Stimulated activated naive CD8-positive, alpha-beta T cell treated with anti-CD3 and anti-CD28 coated beads, Interleukin-15, Interleukin-2, amounts not matched to agents 100 U/mL and 50 U/mL, for 24 hours (primary cell): ENCODE data around the gene CAMK2G.
"Not testable (repeated sequence)": the region's sequence is repeated elsewhere in the genome, so short reads cannot be mapped to it uniquely, and the experiment has no call there.

Source experiments
- ATAC-seq: fragments of 150-1000 bp; cut with Tn5 transposase; one replicate; pipeline ENCODE4 v1.10.0; 2021
- DNase-seq: peaks from one replicate; pipeline ENCODE4 v3.0.0; 2021

The CAMK2G gene

DNA sequence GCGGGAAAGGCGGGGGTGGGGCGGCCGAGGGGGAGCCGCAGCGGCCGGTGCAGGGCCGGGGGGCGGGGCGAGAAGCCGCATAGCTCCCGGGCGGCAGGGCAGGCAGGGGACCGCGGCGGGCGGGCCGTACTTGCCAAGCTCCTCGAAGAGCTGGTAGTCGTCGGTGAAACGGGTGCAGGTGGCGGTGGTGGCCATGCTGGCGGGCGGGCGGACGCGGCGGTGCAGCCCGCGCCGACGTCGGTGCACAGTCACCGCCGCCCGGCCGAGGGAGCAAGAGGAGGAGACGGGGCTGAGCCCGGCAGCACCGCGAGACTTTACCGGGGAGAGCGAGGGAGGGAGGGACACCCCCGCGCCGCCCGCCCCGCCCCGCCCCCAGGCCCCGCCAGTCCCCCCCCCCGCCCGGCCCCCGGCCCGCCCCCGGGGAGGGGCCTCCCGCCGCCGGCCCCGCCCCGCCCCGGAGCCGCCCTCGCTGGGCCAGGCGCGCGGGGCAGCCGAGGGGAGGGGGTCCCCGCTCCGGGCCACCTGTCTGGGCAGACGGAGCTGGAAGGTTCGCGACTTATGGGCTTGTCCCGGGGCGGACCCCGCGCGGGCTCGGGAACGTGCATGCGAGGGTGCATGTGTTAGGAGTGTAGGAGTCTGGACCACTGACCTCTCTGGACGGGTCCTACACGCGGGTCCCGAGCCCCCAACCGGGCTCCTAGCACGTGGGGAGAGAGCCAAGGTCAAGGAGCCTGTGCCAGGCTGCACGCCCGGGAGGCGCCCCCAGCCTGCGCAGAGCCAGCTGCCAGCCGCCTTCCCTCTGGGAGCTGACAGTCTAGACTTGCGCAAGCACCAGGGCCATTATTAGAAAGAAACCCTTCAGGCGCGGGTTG lies at the start of gene CAMK2G:
Gene CAMK2G, minus strand, starts transcription at position 289 of the 872 bp plus-strand sequence. Its CDS starts 94 bp downstream, at position 195.
- DNase-seq (peak; percentile 83), ATAC-seq (peak; percentile 78)

DNA sequence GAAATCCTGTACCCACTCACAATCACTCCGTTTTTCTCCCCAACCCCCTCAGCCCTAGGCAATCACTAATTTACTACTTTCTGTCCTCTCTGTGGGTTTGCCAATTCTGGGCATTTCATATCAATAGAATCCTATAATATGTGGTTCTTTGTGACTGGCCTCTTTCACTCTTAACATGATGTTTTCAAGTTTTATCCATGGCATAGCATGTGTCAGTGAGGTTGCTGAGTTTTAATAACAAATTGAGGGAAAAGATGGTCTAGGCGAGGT lies 48.4 kb upstream of the CAMK2G start:
- ATAC-seq, result no peak

DNA sequence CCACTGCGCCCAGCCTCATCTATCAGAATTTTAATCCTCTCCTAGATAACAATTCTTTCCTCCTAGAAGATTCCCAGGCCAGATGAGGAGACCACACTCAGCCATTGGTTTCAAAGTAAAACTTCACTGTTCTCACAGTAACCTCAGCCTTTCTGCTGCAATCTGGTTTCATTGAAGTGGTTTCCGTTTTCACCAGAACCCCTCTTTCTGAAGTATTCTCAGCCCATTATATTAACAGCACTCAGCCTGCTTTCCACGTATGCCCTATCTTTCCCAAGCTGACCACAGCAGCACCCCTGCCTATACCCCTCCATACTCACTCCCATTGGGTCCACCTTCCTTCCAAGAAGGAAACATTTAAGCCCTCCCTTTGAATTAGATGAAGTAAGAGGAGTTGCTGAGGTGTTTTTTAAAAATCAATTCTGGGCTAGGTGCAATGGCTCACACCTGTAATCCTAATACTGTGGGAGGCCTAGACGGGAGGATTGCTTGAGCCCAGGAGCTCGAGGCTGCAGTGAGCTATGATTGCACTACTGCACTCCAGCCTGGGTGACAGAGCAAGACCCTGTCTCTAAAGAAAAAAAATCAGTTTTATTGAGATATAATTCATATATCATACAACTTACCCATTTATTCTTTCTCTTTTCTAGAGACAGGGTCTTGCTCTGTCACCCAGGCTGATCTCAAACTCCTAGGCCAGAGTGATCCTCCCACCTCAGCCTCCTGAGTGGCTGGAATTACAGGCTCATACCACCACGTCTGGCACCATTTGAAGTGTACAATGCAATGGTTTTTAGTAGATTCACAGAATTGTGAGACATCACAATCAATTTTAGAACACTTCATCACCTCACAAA lies 47.9 kb upstream of the CAMK2G start:
- DNase-seq (no peak), ATAC-seq (peak; percentile 59)

More for the DNA sequence above, 48.4 kb upstream of the CAMK2G start:
- no peak for DNase-seq

GRCh38 chr10:73920089-73920488 lies 45.7 kb upstream of the CAMK2G start:
- no peak for DNase-seq
- ATAC-seq, result no peak

GRCh38 chr10:73919481-73919880 lies 45.1 kb upstream of the CAMK2G start:
- not testable (repeated sequence) for ATAC-seq, DNase-seq

DNA sequence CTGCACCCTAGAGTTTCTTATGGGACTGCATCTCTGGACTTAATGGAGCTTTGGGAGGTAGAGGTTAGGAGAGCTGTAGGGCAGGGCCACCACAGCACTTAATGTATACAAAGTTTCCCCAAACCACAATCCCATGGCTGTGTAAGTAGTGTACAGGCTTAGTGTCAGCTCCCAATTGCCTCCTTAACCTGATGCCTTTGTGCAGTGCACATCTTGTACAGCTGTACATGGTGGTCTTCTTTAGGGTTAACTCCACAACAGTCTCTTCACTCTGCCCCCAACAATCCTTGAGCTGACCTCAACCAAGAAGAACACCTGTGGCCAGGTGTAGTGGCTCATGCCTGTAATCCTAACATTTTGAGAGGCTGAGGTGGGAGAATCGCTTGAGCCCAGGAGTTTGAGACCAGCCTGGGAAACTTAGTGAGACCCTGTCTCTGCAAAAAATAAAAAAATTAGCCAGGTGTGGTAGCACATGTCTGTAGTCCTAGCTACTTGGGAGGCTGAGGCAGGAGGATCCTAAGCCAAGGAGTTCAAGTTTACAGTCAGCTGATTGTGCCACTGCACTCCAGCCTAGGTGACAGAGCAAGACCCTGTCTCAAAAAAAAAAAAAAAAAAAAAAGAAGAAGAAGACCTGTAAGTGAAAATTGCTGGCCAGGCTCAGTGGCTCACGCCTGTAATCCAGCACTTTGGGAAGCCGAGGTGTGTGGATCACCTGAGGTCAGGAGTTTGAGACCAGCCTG lies 43.4 kb upstream of the CAMK2G start:
- no peak for ATAC-seq

GRCh38 chr10:73916761-73917470 lies 42.6 kb upstream of the CAMK2G start:
- no peak for ATAC-seq
- DNase-seq, result no peak

More for the DNA sequence above, 43.4 kb upstream of the CAMK2G start:
- DNase-seq, result no peak

DNA sequence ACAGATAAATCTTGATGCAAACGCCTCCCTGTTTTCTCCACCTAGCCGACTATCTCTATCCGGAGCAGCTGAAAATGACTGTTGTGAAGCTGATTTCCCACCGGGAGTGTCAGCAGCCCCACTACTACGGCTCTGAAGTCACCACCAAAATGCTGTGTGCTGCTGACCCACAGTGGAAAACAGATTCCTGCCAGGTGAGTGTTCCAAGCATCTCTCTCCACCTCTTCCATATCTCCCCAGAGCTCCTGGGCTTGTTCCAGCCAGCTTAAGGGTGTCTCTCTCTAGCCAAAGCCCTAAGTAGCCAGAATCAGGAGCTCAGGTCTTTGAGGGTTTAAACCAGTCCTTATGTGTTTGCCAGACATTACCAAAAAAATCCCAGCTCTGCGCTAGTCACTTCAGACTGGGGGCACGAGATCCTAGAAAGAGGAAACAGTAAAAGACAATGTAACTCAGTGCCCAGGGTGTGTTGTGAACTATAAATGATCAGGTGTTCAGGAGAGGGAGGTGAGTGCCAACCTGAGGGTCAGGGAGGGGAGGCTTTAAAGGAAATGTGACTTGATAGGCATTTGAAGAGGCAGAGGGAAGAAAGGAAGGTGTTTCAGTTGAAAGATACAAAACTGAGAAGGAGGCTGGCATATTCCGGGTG lies 41.0 kb upstream of the CAMK2G start:
- DNase-seq, result no peak
- ATAC-seq, result no peak

- DNase-seq, result no peak
- ATAC-seq, result no peak
Observed at GRCh38 chr10:73914036-73914435, 39.7 kb upstream of the CAMK2G start.

DNA sequence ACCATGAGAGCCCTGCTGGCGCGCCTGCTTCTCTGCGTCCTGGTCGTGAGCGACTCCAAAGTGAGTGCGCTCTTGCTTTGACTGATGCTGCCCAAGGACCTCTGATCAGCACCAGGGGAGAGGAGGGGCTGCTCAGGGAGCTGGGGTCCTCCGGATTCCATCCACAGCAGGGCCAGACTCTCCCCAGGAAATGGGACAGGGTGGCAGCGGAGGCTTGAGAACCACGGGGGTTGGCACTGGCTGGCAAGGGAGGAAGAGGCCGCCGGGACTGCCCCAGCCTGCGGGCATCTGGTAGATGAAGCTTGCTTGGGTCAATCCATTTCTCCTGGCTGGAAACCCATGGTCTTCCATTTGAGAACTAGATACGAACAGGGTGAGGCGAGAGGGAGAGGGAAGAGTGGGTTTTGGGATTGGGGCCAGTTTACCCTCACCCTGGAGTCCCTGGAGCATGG lies 37.2 kb upstream of the CAMK2G start:
- ATAC-seq (no peak), DNase-seq (no peak)

DNA sequence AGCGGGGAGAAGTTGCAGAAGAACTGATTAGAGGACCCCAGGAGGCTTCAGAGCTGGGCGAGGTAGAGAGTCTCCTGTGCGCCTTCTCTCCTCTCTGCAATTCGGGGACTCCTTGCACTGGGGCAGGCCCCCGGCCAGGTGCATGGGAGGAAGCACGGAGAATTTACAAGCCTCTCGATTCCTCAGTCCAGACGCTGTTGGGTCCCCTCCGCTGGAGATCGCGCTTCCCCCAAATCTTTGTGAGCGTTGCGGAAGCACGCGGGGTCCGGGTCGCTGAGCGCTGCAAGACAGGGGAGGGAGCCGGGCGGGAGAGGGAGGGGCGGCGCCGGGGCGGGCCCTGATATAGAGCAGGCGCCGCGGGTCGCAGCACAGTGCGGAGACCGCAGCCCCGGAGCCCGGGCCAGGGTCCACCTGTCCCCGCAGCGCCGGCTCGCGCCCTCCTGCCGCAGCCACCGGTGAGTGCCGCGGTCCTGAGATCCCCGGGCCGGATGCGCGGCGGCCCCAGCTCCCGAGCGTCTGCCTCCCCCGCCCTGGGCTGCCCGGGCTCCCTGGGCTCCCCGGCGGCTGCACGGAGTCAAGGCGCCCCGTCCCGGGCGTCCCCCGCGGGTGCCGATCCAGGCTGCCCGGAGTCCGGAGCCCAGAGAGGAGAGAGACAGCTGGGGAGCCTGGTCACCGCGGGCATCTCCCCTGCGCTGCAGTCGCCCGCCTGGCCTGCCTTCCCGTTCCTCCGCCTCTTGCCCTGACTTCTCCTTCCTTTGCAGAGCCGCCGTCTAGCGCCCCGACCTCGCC lies 36.6 kb upstream of the CAMK2G start, which contains the start of gene PLAU:
Gene PLAU, plus strand, starts transcription at position 369 of the 789 bp plus-strand sequence. CDS start 424 bp downstream, outside the sequence.
- ATAC-seq (peak; percentile 47), DNase-seq (peak; percentile 41)

- ATAC-seq (no peak), DNase-seq (peak; percentile 22)
Observed at GRCh38 chr10:73910401-73910763, 36.0 kb upstream of the CAMK2G start.

DNA sequence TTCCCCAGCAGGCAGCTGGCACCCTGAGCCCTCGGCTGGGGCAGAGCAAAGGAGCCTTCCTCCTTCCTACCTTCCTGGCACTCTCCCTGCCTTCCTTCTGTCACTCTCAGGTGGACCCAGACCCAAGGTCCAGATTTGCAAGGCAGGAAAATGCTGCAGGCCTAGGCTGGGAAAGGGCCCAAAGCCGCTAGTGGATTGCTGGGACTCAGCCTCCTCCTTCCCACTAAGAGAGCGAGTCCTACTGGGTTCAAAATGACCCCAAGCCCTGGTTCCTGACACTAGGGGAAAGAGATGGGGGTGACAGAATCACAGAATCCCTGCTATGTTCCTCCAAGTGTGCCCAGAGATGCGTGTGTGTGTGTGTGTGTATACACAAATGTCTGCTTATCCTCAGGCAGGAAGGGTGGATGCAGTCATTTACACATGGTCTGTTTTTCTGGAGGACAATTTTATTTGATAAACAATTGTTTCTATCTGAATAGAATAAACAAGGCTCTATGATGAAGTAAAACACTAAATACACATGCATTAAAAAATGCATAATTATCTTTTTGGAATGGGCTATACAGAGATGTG lies 35.3 kb upstream of the CAMK2G start:
- no peak for ATAC-seq
- DNase-seq, result no peak

DNA sequence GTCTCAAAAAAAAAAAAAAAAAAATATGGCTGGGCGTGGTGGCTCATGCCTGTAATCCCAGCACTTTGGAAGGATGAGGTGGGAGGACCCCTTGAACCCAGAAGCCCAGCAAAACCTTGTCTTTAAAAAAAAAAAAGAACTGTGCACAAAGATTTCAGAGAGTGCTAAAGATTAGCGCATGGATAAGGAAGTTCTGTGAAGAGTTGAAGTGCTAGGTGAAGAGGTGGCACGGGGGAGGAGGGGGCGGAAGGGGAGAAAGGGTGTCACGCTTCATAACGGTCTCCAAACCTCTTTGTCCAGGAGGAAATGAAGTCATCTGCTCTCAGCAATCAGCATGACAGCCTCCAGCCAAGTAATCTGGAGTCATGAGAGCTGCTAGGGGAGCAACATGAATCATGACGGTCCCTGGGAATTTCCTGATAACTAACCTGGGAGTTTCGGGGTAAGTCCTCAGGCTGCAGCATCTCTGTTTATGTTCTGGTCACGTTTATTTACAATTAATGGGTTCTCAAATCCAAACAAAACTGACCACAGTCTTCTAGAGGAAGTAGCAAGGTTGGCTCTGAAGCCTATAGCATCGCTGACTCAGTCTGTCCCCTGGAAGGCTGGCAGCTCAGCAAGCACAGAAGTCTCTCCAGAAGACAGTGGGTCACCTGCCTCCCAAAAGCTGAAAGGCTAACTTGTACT lies 34.6 kb upstream of the CAMK2G start:
- peak; percentile 62 for DNase-seq
- peak; percentile 77 for ATAC-seq

DNA sequence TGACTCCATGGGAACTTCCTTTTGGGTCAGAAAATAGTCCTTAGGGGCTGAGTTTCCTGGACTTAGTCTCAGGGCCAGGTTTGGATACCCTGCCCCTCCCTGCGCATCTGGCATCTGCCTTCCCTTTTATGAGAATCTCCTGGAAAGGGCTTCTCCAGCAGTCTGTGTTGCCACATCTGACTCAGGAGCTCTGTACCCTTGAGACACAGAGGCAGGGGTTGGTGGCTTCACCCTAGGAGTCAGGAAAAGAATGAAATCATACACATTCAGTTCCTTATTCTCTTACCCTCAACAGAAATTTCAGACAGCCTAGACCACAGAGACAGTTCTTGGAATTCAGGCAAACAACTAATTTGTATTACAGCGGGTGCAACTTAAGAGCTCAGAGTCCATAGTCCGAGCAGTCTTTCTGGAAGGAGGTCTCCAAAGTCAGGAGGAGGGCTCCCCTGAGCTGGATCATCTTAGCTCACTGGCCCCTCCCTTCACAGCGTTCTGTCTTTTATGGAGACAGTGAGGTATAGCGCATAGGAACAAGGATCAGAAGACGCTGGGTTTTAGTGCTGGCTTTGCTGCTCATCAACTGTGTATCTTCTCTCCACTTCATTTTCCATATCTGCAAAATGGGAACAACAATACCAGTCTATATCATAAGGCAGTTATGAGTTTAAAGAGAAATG lies 33.6 kb upstream of the CAMK2G start:
- ATAC-seq (no peak), DNase-seq (no peak)

- no peak for DNase-seq
- no peak for ATAC-seq
Observed at GRCh38 chr10:73906524-73907447, 32.4 kb upstream of the CAMK2G start.

DNA sequence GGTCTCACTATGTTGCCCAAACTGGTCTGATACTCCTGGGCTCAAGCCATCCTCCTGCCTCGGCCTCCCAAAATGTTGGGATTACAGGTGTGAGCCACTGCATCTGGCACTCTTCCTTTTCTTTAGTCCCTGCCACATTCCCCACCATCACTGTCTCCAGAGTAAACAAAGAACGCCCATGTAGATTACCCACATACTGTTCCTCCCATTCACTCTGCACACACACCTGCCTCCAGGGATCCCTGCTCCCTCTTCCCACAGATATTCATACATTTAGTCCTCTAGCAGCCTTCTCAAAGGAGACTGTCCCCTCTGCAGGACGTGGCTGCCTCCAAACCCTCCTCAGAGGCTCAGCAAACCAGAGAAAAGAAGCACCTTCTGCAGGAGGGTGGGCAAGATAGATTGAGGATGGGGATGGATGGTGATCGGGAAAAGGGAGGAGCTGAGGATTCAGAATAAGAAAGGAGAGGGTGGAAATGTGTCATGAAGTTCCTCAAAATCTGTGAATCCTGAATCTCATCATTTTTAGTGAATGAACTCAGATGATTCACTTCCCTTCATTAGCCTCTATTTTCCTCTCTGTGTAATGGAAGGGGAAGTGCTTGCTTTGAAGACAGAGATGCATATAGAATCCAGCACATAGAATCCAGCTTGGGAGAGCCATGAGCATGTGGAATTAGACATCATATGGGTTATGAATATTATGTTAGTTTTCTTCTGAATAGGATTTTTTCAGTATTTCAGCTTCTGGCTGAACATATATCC lies 31.1 kb upstream of the CAMK2G start:
- DNase-seq (no peak), ATAC-seq (no peak)
